SK-N-SH (cell line): Measurements from ENCODE around the gene ARSH. TPM values are rescaled to one million over a fixed set of nuclear protein-coding genes. Genes with fewer than 3 reads are reported as not detected.

ENCODE experiments used
- CTCF ChIA-PET: fragments of 300-600, 350-600 bp; formaldehyde crosslinking; extraction: SDS; loops from one replicate; lab custom pipeline; 2021; lab: Yijun Ruan, JAX
- POLR2A ChIA-PET: fragments of 350-600 bp; sonication (Branson Sonifier 250); formaldehyde crosslinking; extraction: SDS; loops from one replicate; lab custom pipeline; 2020; ENCODE audit warnings: antibody characterized with exemption, inconsistent platforms; lab: Yijun Ruan, JAX
- DNase-seq: peaks from one replicate; pipeline ENCODE4 v3.0.0; 2012
- H2AFZ ChIP-seq: fragments of 200-600 bp; sonication (generic); 2 replicates; pipeline ENCODE4 v1.8.1; 2016; ENCODE audit warnings: antibody characterized with exemption, mild to moderate bottlenecking, low read depth
- H3F3A ChIP-seq: fragments of 200-600 bp; sonication (generic); replicated peaks from 2 replicates; pipeline ENCODE3; 2016; ENCODE audit warnings: antibody characterized with exemption, mild to moderate bottlenecking; ENCODE audit not compliant: insufficient read depth
- H3K27ac ChIP-seq, 2 experiments: fragments of 200-500 bp in 1 of 2; fragments of 200-600 bp in 1 of 2; sonication (Bioruptor generic) in 1 of 2; sonication (generic), shearing (Covaris generic) in 1 of 2; 2 replicates each; pipeline versions ENCODE4 v1.5.1 to v1.6.1; 2014 to 2016; ENCODE audit warnings: low read depth in 2 of 2, inconsistent platforms in 1 of 2, low read length in 1 of 2, mild to moderate bottlenecking in 1 of 2, mixed read lengths in 1 of 2
- H3K27me3 ChIP-seq: fragments of 200-600 bp; sonication (generic), shearing (Covaris generic); 2 replicates; pipeline ENCODE4 v1.6.1; 2016; ENCODE audit warnings: mixed run types; ENCODE audit not compliant: insufficient read depth
- H3K36me3 ChIP-seq, 2 experiments: fragments of 200-500 bp in 1 of 2; fragments of 200-600 bp in 1 of 2; sonication (Bioruptor generic) in 1 of 2; sonication (generic) in 1 of 2; replicated peaks in 1 of 2; 2 replicates each; pipeline versions ENCODE3 to v1.5.1; 2014 to 2016; ENCODE audit warnings: low read length in 1 of 2, mild to moderate bottlenecking in 1 of 2; ENCODE audit not compliant: insufficient read depth in 2 of 2, control insufficient read depth in 1 of 2
- H3K4me1 ChIP-seq, 2 experiments: fragments of 200-500 bp in 1 of 2; fragments of 200-600 bp in 1 of 2; sonication (Bioruptor generic) in 1 of 2; sonication (generic), shearing (Covaris generic) in 1 of 2; 2 replicates each; pipeline versions ENCODE4 v1.5.1 to v1.6.1; 2014 to 2016; ENCODE audit warnings: low read depth in 1 of 2, low read length in 1 of 2, mixed run types in 1 of 2; ENCODE audit not compliant: insufficient read depth in 2 of 2, control insufficient read depth in 1 of 2
- H3K4me2 ChIP-seq: fragments of 200-600 bp; sonication (generic), shearing (Covaris generic); 2 replicates; pipeline ENCODE4 v1.6.1; 2017; ENCODE audit warnings: mixed run types
- H3K4me3 ChIP-seq, 2 experiments: fragments of 200-500 bp in 1 of 2; fragments of 200-600 bp in 1 of 2; sonication (Bioruptor generic) in 1 of 2; sonication (generic), shearing (Covaris generic) in 1 of 2; 2 replicates each; pipeline versions ENCODE4 v1.5.1 to v1.8.1; 2014 to 2016; ENCODE audit warnings: low read depth in 2 of 2, inconsistent platforms in 1 of 2, low read length in 1 of 2, mild to moderate bottlenecking in 1 of 2, mixed read lengths in 1 of 2, moderate library complexity in 1 of 2
- H3K79me2 ChIP-seq: fragments of 200-600 bp; sonication (generic); 2 replicates; pipeline ENCODE4 v1.8.1; 2017; ENCODE audit warnings: mild to moderate bottlenecking; ENCODE audit not compliant: insufficient read depth
- H3K9ac ChIP-seq: fragments of 200-600 bp; sonication (generic); 2 replicates; pipeline ENCODE4 v1.6.1; 2017; ENCODE audit warnings: mixed run types
- H3K9me2 ChIP-seq: fragments of 200-600 bp; sonication (generic); 2 replicates; pipeline ENCODE4 v1.6.1; 2017; ENCODE audit warnings: mixed run types
- H3K9me3 ChIP-seq: fragments of 200-600 bp; sonication (generic); 2 replicates; pipeline ENCODE4 v1.6.1; 2017; ENCODE audit warnings: mixed run types, mild to moderate bottlenecking, moderate library complexity
- H4K20me1 ChIP-seq: fragments of 200-600 bp; sonication (generic); 2 replicates; pipeline ENCODE4 v1.6.1; 2017; ENCODE audit warnings: mild to moderate bottlenecking, mixed run types; ENCODE audit not compliant: insufficient read depth
- CHD2 ChIP-seq: fragments of 150-350 bp; IDR thresholded peaks from 2 replicates; pipeline ENCODE4 v1.6.1; 2018; ENCODE audit warnings: low read length; ENCODE audit not compliant: partially characterized antibody
- ELF1 ChIP-seq: IDR thresholded peaks from 2 replicates; pipeline ENCODE4 v1.4.0; 2012
- FOXM1 ChIP-seq: IDR thresholded peaks from 2 replicates; pipeline ENCODE4 v1.4.0; 2012; ENCODE audit warnings: low read depth, mild to moderate bottlenecking
- GABPA ChIP-seq: IDR thresholded peaks from 2 replicates; pipeline ENCODE4 v1.4.0; 2012; ENCODE audit warnings: low read depth, mild to moderate bottlenecking
- IRF3 ChIP-seq: fragments of 150-350 bp; IDR thresholded peaks from 2 replicates; pipeline ENCODE4 v1.6.1; 2016; ENCODE audit warnings: mild to moderate bottlenecking, low read depth, low read length
- MAX ChIP-seq: IDR thresholded peaks from 2 replicates; pipeline ENCODE4 v1.4.0; 2012; ENCODE audit warnings: low read depth
- RCOR1 ChIP-seq: fragments of 150-350 bp; IDR thresholded peaks from 2 replicates; pipeline ENCODE4 v1.6.1; 2017; ENCODE audit warnings: antibody characterized with exemption, low read length
- REST ChIP-seq: IDR thresholded peaks from 2 replicates; pipeline ENCODE4 v1.6.1; 2012; ENCODE audit warnings: mild to moderate bottlenecking, low read depth, low read length, moderate library complexity
- TAF1 ChIP-seq: IDR thresholded peaks from 2 replicates; pipeline ENCODE4 v1.6.1; 2012; ENCODE audit warnings: low read depth, mild to moderate bottlenecking, low read length, moderate library complexity, borderline replicate concordance
- TCF12 ChIP-seq: IDR thresholded peaks from 2 replicates; pipeline ENCODE4 v1.4.0; 2012
- YY1 ChIP-seq: IDR thresholded peaks from 2 replicates; pipeline ENCODE4 v1.4.0; 2012; ENCODE audit warnings: low read depth, mild to moderate bottlenecking
- WGBS: methylation state at CpG from one replicate; pipeline ENCODE4 v1.1.6; 2017; ENCODE audit warnings: low lambda C conversion rate; 5-methylcytosine and 5-hydroxymethylcytosine counted together
- polyA plus RNA-seq, 3 experiments: library from polyadenylated mRNA; depleted of rRNA; stranded (reverse); fragments of >200 nt; gene quantifications; 2 replicates each; pipeline ENCODE4 v1.2.3, GENCODE V29; 2012
- TF ChIP-seq, protein P1 (sequence below): fragments of 150-350 bp; IDR thresholded peaks from 2 replicates; pipeline ENCODE4 v1.6.1; 2017; ENCODE audit warnings: antibody characterized with exemption, low read length, low read depth, borderline replicate concordance
- TF ChIP-seq, protein P2 (sequence below): IDR thresholded peaks from 2 replicates; pipeline ENCODE4 v1.4.0; 2012; ENCODE audit warnings: low read depth, borderline replicate concordance
- TF ChIP-seq, protein P3 (sequence below): fragments of 200-600 bp; sonication (generic); IDR thresholded peaks from 2 replicates; pipeline ENCODE4 v1.6.1; 2017; ENCODE audit warnings: antibody characterized with exemption, mild to moderate bottlenecking, moderate library complexity

Gene ARSH, protein sequence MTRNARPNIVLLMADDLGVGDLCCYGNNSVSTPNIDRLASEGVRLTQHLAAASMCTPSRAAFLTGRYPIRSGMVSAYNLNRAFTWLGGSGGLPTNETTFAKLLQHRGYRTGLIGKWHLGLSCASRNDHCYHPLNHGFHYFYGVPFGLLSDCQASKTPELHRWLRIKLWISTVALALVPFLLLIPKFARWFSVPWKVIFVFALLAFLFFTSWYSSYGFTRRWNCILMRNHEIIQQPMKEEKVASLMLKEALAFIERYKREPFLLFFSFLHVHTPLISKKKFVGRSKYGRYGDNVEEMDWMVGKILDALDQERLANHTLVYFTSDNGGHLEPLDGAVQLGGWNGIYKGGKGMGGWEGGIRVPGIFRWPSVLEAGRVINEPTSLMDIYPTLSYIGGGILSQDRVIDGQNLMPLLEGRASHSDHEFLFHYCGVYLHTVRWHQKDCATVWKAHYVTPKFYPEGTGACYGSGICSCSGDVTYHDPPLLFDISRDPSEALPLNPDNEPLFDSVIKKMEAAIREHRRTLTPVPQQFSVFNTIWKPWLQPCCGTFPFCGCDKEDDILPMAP
- not detected in 2 replicates for polyA plus RNA-seq (2012; rRNA removed)
- polyA plus RNA-seq (2012; cell fraction: cytosol; rRNA removed) = not detected in 2 replicates
- 0.04 TPM in 1 of 2 replicates, not detected in the other for polyA plus RNA-seq (2012; cell fraction: nucleus; rRNA removed)

DNA sequence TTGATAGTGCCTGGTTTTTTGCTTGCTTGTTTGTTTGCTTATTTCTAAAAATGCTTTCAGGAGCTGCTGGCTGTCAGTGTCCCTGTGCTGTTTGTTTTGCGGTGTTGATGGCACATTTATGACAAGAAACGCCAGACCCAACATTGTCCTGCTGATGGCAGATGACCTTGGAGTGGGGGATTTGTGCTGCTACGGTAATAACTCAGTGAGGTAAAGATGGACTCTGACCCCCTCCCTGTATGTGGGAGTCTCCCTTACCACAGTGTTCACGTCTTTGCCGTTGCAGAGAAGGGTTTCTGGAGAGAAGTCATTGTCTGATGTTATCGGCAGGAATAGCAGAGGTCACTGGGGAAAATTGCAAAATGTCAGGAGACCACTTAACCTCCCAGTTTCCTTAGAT is at the start of gene ARSH:
ARSH (plus strand) TSS at position 52 of the 400 bp plus-strand sequence; CDS start at position 119, 67 bp downstream.
- 0 out of 2 replicates have a peak, but pooled peaks cover 3% of the 10 kb centered on the region for H3K9me3 ChIP-seq
- no peaks in the 10 kb centered on the region for H3K79me2 ChIP-seq
- H3K27me3 ChIP-seq = no peaks in the 10 kb centered on the region
- WGBS = 31% methylated on average over 6 of the region's 6 CpGs
- no peaks in the 10 kb centered on the region for H3F3A ChIP-seq
- no peaks in the 10 kb centered on the region for H3K36me3 ChIP-seq
- H3K4me2 ChIP-seq = no peak within 1 kb of the TSS
- H3K27ac ChIP-seq = no peak within 1 kb of the TSS
- TF ChIP-seq, protein P1, sequence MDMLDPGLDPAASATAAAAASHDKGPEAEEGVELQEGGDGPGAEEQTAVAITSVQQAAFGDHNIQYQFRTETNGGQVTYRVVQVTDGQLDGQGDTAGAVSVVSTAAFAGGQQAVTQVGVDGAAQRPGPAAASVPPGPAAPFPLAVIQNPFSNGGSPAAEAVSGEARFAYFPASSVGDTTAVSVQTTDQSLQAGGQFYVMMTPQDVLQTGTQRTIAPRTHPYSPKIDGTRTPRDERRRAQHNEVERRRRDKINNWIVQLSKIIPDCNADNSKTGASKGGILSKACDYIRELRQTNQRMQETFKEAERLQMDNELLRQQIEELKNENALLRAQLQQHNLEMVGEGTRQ = no peak
- TF ChIP-seq CHD2 (no peak), YY1 (no peak), ELF1 (no peak), RCOR1 (no peak), FOXM1 (no peak), REST (no peak), TCF12 (no peak), GABPA (no peak), IRF3 (no peak), MAX (no peak), TAF1 (no peak)
- TF ChIP-seq, protein P2, sequence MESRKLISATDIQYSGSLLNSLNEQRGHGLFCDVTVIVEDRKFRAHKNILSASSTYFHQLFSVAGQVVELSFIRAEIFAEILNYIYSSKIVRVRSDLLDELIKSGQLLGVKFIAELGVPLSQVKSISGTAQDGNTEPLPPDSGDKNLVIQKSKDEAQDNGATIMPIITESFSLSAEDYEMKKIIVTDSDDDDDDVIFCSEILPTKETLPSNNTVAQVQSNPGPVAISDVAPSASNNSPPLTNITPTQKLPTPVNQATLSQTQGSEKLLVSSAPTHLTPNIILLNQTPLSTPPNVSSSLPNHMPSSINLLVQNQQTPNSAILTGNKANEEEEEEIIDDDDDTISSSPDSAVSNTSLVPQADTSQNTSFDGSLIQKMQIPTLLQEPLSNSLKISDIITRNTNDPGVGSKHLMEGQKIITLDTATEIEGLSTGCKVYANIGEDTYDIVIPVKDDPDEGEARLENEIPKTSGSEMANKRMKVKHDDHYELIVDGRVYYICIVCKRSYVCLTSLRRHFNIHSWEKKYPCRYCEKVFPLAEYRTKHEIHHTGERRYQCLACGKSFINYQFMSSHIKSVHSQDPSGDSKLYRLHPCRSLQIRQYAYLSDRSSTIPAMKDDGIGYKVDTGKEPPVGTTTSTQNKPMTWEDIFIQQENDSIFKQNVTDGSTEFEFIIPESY = no peak
- TF ChIP-seq, protein P3, sequence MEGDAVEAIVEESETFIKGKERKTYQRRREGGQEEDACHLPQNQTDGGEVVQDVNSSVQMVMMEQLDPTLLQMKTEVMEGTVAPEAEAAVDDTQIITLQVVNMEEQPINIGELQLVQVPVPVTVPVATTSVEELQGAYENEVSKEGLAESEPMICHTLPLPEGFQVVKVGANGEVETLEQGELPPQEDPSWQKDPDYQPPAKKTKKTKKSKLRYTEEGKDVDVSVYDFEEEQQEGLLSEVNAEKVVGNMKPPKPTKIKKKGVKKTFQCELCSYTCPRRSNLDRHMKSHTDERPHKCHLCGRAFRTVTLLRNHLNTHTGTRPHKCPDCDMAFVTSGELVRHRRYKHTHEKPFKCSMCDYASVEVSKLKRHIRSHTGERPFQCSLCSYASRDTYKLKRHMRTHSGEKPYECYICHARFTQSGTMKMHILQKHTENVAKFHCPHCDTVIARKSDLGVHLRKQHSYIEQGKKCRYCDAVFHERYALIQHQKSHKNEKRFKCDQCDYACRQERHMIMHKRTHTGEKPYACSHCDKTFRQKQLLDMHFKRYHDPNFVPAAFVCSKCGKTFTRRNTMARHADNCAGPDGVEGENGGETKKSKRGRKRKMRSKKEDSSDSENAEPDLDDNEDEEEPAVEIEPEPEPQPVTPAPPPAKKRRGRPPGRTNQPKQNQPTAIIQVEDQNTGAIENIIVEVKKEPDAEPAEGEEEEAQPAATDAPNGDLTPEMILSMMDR = no peak
- TF ChIP-seq, all 33 proteins: peak for 0
- DNase-seq = no peak
- no peak within 1 kb of the TSS for H3K9ac ChIP-seq
- H4K20me1 ChIP-seq = no peaks in the 10 kb centered on the region
- no peak within 1 kb of the TSS for H3K4me3 ChIP-seq
- H3K9me2 ChIP-seq = no peaks in the 10 kb centered on the region
- POLR2A ChIA-PET = no interaction called here
- CTCF ChIA-PET = no interaction called here
- no peaks in the 10 kb centered on the region for H3K4me1 ChIP-seq
- no peak within 1 kb of the TSS for H2AFZ ChIP-seq
